Thyroid gland (tissue), 4 donors: Measurements from ENCODE around the gene MAGI1. TPM values are rescaled to one million over a fixed set of nuclear protein-coding genes. Genes with fewer than 3 reads are reported as not detected.

Experiments
- DNase-seq, 2 donors: peaks; one replicate each; pipeline ENCODE4 v3.0.0-alpha.2; 2019
- H3K27ac ChIP-seq, 3 donors: fragments of 200-600 bp; sonication (generic); 1 replicate in 2 of 3; 2 replicates in 1 of 3; pipeline ENCODE4 v1.5.1; 2016 to 2019; ENCODE audit warnings: mild to moderate bottlenecking in 1 of 3, moderate library complexity in 1 of 3
- H3K27me3 ChIP-seq: fragments of 200-600 bp; sonication (generic); one replicate; pipeline ENCODE4 v1.5.1; 2019
- H3K36me3 ChIP-seq, 2 donors: fragments of 200-600 bp; sonication (generic); one replicate each; pipeline ENCODE4 v1.5.1; 2016 to 2019
- H3K4me1 ChIP-seq, 2 donors: fragments of 200-600 bp; sonication (generic); one replicate each; pipeline ENCODE4 v1.5.1; 2017 to 2019
- H3K4me3 ChIP-seq, 3 donors: fragments of 200-600 bp; sonication (generic); replicated peaks in 1 of 3; 1 replicate in 2 of 3; 2 replicates in 1 of 3; pipeline ENCODE4 v1.5.1; 2016; ENCODE audit warnings: mild to moderate bottlenecking in 1 of 3
- H3K9me3 ChIP-seq: fragments of 200-600 bp; sonication (generic); one replicate; pipeline ENCODE4 v1.5.1; 2017
- POLR2A ChIP-seq, 2 donors: fragments of 450-650 bp; IDR thresholded peaks; one replicate each; pipeline ENCODE4 v1.6.1; 2017; ENCODE audit warnings: antibody characterized with exemption in 2 of 2, mild to moderate bottlenecking in 2 of 2, moderate library complexity in 1 of 2
- WGBS, 2 donors: methylation state at CpG; one replicate each; pipeline ENCODE4 v1.1.5; 2017; 5-methylcytosine and 5-hydroxymethylcytosine counted together
- intact Hi-C: fragments of 100-400 bp; cut with DNase I; formaldehyde crosslinking; loops from one replicate; pipeline ENCODE4 v1.15.1; 2023
- total RNA-seq, 4 donors: library from RNA; depleted of rRNA; stranded (reverse); fragments of >200 nt; gene quantifications; one replicate each; pipeline ENCODE4 v1.2.3, GENCODE V29; 2016
- TF ChIP-seq, protein P1 (sequence below), 6 experiments: fragments of 200-600 bp in 3 of 6; fragments of 450-650 bp in 3 of 6; sonication (generic) in 3 of 6; IDR thresholded peaks; one replicate each; pipeline ENCODE4 v1.5.1; 2016 to 2019; ENCODE audit warnings: antibody characterized with exemption in 6 of 6, mild to moderate bottlenecking in 2 of 6, inconsistent platforms in 1 of 6, moderate library complexity in 1 of 6

Gene MAGI1
- total RNA-seq, 4 donors from 2014 or later: 60.5 to 123 (median 87.5) TPM

GRCh38 chr3:65678516-65678915 lies 360.2 kb downstream of the MAGI1 start:
- Histone ChIP-seq H3K4me1 (peaks cover 0 to 3% of the 10 kb centered on the region in 2 donors), H3K4me3 (no peak overlapping the region), H3K27ac (no peak overlapping the region), H3K36me3 (no peaks in the 10 kb centered on the region), H3K9me3 (no peaks in the 10 kb centered on the region), H3K27me3 (no peaks in the 10 kb centered on the region)
- intact Hi-C loops: no loop called here
- WGBS, 2 donors: 91 to 92% methylated on average over 4 of the region's 4 CpGs
- no peak for DNase-seq
- TF ChIP-seq, protein P1, sequence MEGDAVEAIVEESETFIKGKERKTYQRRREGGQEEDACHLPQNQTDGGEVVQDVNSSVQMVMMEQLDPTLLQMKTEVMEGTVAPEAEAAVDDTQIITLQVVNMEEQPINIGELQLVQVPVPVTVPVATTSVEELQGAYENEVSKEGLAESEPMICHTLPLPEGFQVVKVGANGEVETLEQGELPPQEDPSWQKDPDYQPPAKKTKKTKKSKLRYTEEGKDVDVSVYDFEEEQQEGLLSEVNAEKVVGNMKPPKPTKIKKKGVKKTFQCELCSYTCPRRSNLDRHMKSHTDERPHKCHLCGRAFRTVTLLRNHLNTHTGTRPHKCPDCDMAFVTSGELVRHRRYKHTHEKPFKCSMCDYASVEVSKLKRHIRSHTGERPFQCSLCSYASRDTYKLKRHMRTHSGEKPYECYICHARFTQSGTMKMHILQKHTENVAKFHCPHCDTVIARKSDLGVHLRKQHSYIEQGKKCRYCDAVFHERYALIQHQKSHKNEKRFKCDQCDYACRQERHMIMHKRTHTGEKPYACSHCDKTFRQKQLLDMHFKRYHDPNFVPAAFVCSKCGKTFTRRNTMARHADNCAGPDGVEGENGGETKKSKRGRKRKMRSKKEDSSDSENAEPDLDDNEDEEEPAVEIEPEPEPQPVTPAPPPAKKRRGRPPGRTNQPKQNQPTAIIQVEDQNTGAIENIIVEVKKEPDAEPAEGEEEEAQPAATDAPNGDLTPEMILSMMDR (IDR thresholded peaks at IDR 0.05): no peak
- TF ChIP-seq POLR2A (IDR thresholded peaks at IDR 0.05): no peak

- 53 to 75% methylated on average over 3 of the region's 3 CpGs for WGBS, 2 donors
- Histone ChIP-seq H3K27ac (no peak overlapping the region), H3K36me3 (no peaks in the 10 kb centered on the region), H3K4me1 (peaks cover 0 to 3% of the 10 kb centered on the region in 2 donors), H3K4me3 (no peak overlapping the region), H3K9me3 (no peaks in the 10 kb centered on the region), H3K27me3 (no peaks in the 10 kb centered on the region)
- TF ChIP-seq, protein P1 (IDR thresholded peaks at IDR 0.05): no peak
- no peak for TF ChIP-seq POLR2A (IDR thresholded peaks at IDR 0.05)
- intact Hi-C loops: no loop called here
- DNase-seq: no peak
Measured at GRCh38 chr3:65677486-65678010, 361.2 kb downstream of the MAGI1 start.

- H3K4me1 ChIP-seq: peaks cover 0 to 3% of the 10 kb centered on the region in 2 donors
- no peak for DNase-seq
- intact Hi-C loops: no loop called here
- no peak overlapping the region for H3K4me3 ChIP-seq
- no peak for TF ChIP-seq POLR2A (IDR thresholded peaks at IDR 0.05)
- TF ChIP-seq, protein P1 (IDR thresholded peaks at IDR 0.05): no peak
- WGBS, 2 donors: 69 to 82% methylated on average over 2 of the region's 2 CpGs
- H3K27ac ChIP-seq: no peak overlapping the region
- H3K27me3 ChIP-seq: no peaks in the 10 kb centered on the region
- no peaks in the 10 kb centered on the region for H3K36me3 ChIP-seq
- no peaks in the 10 kb centered on the region for H3K9me3 ChIP-seq
Measured at GRCh38 chr3:65676580-65676979, 362.1 kb downstream of the MAGI1 start.

GRCh38 chr3:65675011-65675410 lies 363.7 kb downstream of the MAGI1 start:
- TF ChIP-seq POLR2A (IDR thresholded peaks at IDR 0.05): no peak
- TF ChIP-seq, protein P1 (IDR thresholded peaks at IDR 0.05): no peak
- Histone ChIP-seq H3K4me3 (no peak overlapping the region), H3K27ac (no peak overlapping the region), H3K9me3 (no peaks in the 10 kb centered on the region), H3K4me1 (peaks cover 0 to 3% of the 10 kb centered on the region in 2 donors), H3K27me3 (no peaks in the 10 kb centered on the region), H3K36me3 (no peaks in the 10 kb centered on the region)
- WGBS, 2 donors: 78 to 90% methylated on average over 3 of the region's 3 CpGs
- no peak for DNase-seq
- intact Hi-C loops: no loop called here

DNA sequence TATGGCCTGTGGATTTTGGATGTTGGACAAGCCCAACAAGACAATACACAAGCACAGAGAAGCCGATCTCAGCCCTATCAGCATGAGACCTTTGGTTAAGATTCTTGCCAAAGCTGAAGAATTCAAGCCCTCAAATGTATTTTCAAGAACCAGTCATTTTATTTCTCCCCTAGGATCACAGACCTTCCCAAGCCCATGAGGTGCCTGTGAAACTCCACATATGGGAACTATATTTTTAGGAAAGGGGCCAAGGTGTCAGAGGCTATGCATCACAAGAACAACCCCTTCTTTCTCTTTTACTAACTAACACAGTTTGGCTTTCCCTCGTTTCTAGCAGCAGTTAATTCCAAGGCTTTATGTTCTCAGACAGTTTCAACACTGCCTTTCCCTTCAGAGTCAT lies 364.5 kb downstream of the MAGI1 start:
- Histone ChIP-seq H3K9me3 (no peaks in the 10 kb centered on the region), H3K27me3 (no peaks in the 10 kb centered on the region), H3K4me1 (peaks cover 0 to 3% of the 10 kb centered on the region in 2 donors), H3K36me3 (no peaks in the 10 kb centered on the region), H3K4me3 (no peak overlapping the region), H3K27ac (no peak overlapping the region)
- TF ChIP-seq POLR2A (IDR thresholded peaks at IDR 0.05): no peak
- TF ChIP-seq, protein P1 (IDR thresholded peaks at IDR 0.05): no peak
- intact Hi-C loops: no loop called here
- DNase-seq: no peak
- WGBS, 2 donors: 68 to 86% methylated on average over 2 of the region's 2 CpGs
